Gastroesophageal sphincter (tissue), 3 donors: ENCODE results near the gene SCGB1D2.

Experiments
- CTCF ChIP-seq, 4 experiments: fragments of 200-600 bp in 2 of 4; fragments of 450-650 bp in 2 of 4; sonication (generic) in 1 of 4; IDR thresholded peaks; one replicate each; pipeline ENCODE4 v1.5.1; 2017 to 2019; ENCODE audit warnings: antibody characterized with exemption in 4 of 4, mild to moderate bottlenecking in 2 of 4, moderate library complexity in 2 of 4
- POLR2AphosphoS5 ChIP-seq: sonication (generic); formaldehyde crosslinking; IDR thresholded peaks from one replicate; pipeline ENCODE4 v1.6.1; 2017; ENCODE audit warnings: antibody characterized with exemption

- TF ChIP-seq CTCF (IDR thresholded peaks at IDR 0.05) = no peak
- no peak for TF ChIP-seq POLR2AphosphoS5
Observed at GRCh38 chr11:62205441-62205840, 36.6 kb upstream of the SCGB1D2 start.
